Stimulated activated CD4-positive, alpha-beta T cell treated with anti-CD3 and anti-CD28 coated beads, Interleukin-12 subunit alpha, Interleukin-12 subunit beta, amount 100 ng/mL, for 48 hours (primary cell): ENCODE results near the gene MAGI2.
"Not testable (repeated sequence)": the region's sequence is repeated elsewhere in the genome, so short reads cannot be mapped to it uniquely, and the experiment has no call there.

ENCODE experiments used
- DNase-seq, 3 donors: peaks; one replicate each; pipeline ENCODE4 v3.0.0-alpha.2; 2020; ENCODE audit warnings: low read depth in 2 of 3, low spot score in 1 of 3

The MAGI2 gene

DNA sequence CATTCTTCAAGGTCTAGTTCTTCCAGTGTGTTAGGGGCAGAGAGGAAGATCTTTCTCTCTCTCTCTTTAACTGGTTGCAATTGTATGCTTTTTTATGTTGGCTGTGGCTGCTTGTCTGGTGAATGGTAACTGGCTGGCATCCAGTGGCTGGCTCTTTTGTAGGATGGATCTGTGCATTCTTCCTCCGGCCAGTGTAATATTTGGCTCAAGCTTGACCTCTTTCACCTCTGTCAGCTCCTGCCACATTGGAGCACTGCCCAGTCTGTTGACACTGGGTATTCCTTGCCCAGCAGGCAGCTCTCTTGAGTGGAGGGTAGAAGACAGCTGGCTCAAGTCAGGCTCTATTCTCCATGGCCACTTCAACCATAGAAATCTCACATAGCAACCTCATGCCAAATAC, 1126.6 kb downstream of the MAGI2 start:
- no peak for DNase-seq

DNA sequence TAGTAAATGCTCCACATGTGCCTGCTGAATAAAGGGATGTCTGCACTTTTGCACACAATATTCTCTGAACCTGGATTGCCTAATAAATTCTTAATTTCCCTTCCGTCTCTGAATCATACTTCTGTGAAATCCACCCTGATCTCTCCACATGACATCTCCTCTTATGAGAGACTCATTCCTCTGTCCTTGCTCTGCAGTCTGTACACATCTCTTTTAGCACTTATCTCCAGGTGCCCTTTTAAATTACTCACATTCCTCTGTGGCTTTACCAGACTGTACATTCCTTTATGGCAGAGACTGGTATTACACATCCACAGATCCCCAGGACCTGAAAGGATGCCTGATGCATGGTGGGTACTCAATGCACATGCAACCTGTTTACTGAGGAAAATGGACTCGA, 1127.3 kb downstream of the MAGI2 start:
- DNase-seq, result no peak

DNA sequence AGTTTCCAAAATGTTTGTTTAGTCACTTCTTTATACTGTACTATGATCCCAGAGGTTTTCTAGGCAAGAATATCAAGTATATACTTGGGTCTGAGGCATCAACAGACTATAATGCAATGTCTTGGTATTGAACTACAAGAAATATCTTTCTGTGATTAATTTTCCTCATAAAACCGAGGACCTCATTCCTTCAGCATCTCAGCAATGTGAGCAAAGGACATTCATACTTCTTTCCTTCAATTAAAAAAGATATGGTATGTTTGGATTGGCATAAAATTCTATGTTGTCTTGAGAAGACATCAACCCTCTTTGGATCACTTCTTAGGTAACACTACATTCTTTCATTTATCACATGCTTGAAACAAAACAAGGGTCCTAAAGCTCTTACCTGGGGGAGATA, 1130.3 kb downstream of the MAGI2 start:
- DNase-seq, result no peak

DNA sequence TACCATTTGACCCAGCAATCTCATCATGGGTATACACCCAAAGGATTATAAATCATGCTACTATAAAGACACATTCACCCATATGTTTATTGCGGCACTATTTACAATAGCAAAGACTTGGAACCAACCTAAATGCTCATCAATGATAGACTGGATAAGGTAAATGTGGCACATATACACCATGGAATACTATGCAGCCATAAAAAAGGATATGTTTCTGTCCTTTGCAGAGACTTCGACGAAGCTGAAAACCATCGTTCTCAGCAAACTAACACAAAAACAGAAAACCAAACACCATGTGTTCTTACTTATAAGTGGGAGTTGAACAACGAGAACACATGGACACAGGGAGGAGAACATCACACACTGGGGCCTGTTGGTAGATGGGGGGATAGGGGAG, 1131.2 kb downstream of the MAGI2 start:
- DNase-seq, result not testable (repeated sequence)

DNA sequence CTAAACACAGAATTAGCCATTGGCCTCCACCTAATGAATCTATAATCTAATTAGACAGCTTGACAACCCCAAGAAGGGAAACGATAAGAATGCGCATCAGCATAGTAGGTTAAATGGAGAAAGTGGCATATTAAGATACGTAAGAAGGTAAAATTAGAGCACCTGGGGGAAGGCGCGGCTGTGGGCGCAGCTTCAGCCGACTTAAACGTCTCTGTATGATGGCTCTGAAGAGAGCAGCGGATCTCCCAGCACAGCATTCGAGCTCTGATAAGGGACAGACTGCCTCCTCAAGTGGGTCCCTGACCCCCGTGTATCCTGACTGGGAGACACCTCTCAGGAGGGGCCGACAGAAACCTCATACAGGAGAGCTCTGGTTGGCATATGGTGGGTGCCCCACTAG, 1136.1 kb downstream of the MAGI2 start:
- DNase-seq, result no peak

DNA sequence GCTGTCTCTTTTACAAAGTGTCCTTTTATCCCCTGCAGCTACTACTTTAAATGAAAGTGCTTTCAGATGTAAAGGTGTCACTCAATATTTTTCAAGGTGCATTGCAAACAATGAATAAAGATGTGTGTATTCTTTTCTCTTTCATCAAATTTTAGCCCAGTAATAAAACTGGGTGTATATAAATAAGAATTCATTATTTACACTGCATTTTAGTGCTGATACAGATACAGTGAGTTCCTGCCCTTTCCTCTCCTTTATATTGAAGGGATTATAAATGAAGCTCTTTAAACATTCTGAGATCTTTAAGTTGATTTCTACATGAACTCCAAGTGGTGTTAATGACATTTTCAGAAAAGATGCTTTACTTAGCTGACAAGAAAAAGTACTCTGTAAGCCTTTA, 1137.4 kb downstream of the MAGI2 start:
- DNase-seq, result no peak

DNA sequence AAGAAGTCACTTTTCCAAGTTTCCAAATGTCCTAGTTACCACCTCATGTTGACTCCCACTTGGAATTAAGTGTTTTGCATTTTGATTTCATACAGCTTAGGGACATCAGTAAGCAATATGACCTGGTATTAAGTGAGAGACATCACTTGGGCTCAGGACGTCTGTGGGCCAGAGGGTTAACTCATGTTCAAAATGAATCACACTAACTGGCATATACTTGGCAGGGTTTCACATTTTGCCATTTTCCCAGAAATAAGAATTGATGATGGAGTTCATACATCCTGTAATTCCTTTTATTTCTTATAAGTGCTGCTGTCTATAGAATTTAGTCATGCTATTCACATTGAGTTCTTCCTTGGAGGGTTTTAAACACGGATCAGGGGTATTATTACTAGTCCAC, 1138.3 kb downstream of the MAGI2 start:
- no peak for DNase-seq

DNA sequence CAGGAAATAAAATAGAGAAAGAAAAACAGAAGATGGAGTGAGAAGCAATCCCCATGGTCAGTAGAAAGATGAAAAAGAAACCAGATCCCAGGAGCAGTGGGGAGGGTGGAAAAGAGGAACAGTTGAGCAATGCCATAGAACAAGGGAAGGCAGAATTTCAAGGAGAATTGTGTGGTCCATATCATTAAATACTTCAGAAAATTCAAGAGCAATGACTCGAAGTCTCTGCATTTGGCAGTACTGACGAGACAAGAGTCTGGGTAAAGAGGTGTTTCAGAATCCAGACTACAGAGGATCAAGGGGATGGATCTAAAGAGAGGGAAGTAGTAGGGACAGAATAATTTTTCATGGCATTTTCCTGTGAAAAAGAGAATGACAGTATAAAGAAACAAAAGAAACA, 1142.3 kb downstream of the MAGI2 start:
- DNase-seq, result no peak

DNA sequence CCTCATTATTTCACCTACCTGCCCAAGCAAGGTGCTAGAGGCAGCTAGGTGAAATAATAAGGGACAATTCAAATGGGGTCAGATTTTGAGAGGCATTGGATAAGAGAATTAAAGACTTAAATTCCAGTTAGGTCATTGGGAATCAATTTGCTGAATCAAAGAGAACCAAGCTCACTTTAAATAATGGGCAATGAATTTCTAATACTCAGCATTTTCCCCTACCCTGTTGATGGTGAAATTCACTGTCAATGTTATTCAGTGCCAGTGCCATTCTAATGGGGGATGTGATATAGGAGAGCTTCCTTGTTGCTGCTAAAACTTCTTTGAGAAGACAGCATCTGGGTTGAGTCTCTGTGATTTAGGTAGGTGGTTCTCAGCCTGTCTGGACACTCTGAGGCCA, 1145.6 kb downstream of the MAGI2 start:
- DNase-seq, result no peak

DNA sequence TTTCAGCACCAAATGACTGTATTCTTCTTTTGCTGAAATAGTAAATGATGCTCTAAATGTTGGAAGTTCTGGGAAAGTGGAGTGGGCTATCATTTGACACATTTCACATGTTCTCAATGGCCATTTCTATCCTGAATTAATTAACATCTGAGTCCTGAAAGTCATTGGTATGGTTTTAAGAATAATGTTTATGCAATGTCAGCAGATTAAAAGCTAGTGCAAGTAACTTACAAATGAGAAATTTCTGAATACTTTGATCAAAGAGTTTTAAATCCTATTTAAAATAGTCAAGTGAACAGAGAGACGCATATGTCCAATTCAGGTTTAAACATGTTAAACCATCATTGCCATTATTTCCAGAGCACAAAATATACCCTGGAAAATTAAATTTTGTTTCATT, 1146.8 kb downstream of the MAGI2 start:
- no peak for DNase-seq

DNA sequence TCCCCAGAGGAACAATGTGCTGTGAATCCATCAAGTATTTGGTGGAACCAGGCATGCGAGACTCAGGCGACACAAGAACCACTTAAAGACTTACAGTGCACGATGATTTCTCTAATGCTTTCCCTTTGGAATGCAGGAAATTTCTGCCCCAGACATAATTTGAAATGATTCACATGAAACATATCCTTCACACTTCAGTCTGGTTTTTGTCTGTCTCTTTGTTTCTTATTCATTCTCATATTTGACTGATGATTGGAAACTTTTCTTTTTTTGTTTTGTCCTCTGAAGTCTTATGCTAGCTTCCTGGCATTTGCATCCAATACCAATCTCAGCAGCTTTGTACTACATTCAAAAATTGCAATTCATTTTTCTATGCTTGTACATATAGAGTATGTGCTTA, 1152.1 kb downstream of the MAGI2 start:
- DNase-seq, result no peak

DNA sequence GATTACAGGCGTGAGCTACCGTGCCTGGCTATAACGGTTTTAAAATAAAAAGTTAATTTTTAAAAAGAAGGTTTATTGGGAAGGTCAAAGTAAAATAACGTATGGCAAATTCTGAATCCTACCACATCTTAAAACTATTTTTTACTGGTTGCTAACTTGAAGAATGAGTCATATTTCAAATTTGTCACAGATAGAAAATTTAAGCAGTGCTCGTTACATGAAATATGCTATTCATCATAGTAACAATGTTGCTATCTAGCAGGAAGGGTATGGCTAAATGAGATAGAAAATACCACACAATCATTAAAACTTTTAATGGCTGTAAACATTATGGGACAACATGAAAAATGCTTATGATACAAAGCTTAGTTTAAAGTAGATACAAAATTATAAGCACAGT, 1154.4 kb downstream of the MAGI2 start:
- no peak for DNase-seq

DNA sequence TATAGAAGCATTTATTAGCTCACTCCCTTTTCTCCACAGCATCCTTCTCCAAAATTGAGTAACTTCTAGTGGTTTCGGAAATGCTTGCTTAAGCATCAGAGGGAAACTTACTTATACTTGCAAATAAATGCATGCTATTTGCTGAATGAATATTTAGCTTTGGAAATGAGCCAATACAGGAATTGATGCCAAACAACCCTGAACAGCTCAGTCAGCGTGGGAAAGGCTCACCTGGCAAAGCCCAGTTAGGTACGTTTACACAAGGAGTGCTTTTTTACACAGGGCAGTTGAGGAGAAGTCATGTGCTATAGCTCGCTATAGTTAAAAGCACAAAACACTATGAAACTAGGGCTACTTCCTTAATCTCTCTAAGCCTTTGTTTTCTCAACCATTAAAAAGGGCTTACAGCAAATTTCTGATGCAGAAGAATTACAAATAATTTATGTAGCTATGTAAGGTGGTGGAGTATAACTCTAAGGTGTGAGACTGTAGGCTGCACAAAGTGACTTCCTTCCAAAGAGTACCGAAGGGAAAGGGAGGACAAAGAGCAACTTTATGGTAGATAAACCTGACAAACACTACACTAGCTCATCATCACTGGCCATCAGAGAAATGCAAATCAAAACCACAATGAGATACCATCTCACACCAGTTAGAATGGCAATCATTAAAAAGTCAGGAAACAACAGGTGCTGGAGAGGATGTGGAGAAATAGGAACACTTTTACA, 1156.7 kb downstream of the MAGI2 start:
- no peak for DNase-seq

DNA sequence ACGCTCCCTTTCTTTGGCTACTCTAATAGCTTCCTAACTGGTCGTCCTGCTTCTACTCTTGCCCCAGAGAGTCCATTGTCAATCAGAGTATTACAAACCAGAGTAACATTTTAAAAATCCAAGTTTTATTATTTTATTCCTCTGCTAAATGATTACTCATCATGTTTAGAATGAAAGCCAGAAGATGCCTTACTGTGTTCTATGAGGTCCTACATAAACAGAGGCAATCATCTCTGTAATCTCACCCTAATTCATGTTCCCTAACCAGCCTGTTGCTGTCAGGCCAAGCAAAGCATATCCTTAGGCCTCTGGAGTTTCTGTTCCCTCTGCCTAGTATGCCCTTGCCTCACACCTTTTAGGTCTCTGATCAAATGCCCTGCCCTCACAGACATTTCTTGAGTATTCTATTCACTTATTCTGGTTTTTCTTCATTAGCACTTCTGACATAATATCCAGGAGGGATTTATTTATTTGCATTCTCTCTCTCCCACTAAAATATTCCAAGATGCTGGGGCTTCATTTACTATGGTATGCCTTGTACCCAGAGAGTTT, 1157.3 kb downstream of the MAGI2 start:
- DNase-seq, result no peak

DNA sequence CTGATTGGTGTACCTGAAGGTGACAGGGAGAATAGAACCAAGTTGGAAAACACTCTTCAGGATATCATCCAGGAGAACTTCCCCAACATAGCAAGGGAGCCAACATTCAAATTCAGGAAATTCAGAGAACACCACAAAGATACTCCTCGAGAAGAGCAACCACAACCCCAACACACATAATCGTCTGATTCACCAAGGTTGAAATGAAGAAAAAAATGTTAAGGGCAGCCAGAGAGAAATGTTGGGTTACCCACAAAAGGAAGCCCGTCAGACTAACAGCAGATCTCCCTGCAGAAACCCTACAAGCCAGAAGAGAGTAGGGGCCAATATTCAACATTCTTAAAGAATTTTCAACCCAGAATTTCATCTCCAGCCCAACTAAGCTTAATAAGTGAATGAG, 1164.0 kb downstream of the MAGI2 start:
- not testable (repeated sequence) for DNase-seq

DNA sequence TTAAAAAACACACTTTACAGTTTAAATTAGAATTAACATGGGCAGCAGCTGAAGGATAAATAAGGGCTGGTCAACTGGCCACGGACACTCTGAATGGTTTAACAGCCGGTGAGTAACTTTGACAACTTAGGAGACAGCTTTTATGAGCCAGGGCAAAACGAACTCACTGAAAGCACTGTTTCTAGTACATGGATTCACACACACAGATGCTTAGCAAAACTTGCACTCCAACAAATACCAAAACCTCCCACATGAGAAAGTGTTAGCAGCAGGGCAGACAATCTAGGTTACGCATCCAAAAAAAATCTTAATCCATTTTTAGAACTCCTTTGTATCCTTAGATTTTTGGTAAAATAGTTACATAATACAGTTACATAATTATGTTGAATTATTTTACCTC, 1168.5 kb downstream of the MAGI2 start:
- DNase-seq, result no peak

DNA sequence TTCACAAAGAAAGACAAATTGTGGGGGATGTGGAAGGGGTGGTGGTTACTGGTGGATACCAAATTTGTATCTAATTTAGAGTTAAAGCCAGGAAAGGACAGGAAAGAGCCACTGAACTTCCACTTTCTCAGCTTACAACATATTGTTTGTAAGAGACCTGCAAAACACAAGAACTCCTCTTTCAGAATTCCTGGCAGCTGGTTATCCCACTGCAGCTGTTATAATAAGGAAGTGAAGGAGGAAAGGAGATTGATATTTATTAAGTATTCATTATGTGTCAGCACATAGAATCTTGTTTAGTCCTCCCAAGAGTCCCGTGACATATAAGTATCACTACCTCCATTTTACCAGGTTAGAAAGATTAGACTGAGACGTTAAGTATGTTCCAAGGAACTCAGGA, 1173.2 kb downstream of the MAGI2 start:
- no peak for DNase-seq

DNA sequence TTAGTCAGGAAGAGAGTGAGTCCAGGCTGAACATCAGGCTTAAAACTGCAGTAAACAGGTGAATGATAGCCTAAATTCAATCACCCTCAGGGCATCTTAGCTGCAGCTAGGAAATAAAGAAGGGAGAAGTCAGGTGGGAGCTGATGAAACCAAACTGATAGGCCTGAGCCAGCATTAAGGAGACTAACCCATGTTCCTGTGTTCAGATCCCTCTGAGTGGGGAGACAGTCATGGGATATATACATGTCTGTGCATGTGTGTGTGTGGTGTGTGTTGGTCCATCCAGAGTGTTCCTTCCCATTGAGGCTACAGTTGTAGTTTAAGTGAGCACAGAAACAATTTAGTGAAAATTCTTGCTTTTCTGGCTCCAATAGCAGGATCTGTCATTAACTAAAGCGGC, 1174.0 kb downstream of the MAGI2 start:
- DNase-seq, result no peak

DNA sequence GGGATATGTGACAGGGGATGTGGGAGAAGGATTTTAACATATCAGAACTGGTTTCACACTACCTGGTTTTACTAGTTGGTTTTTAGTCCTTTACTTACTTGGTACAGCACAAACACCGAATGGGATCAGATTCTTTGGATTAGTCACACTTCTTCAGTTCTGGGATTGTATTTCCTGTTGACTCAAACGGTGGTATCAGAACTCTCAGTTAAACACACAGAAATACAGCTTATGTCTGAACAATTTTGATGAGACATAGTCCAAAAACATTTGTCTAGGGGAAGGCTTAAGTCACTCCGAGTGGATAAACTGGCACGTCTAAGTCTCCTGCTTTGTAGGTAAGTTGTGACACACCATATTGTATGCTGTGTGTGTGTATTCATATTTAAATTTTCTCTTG, 1174.4 kb downstream of the MAGI2 start:
- no peak for DNase-seq

DNA sequence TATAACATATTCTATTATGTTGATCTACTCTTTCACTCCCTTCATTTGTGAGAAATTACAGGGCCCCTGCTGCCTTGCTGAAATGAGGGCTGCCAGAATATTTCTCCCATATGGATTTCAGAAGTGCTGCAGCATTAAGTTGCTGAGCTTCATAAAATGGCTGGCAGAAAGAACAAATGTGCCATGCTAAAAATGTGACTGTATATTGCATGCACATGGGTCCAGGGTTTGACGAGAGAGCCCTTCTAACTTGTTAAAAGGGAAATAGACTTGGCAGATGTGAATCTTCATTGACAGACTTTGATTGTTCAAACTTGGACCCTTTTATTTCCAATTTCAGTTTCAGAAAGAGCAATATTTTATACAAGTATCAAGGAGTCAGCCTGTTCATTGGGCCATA, 1186.3 kb downstream of the MAGI2 start:
- no peak for DNase-seq

DNA sequence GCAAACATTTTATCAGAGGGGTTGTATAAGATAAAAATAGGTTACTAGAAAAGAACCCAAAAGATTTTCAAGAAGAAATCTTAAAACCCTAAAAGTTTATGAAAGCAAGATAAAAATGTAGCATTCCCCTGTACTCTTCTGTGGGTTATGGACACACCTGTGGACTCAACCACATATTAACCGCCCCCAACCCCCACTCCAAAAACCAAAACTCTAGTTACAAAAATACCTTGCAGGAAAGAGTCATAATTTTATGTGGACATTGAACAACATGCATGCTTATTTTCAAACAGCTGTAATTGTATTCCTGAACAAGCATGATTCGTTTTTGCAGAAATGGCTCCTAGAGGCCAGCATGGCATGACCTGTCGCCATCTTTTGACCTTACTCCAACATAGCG, 1188.0 kb downstream of the MAGI2 start:
- DNase-seq, result no peak

DNA sequence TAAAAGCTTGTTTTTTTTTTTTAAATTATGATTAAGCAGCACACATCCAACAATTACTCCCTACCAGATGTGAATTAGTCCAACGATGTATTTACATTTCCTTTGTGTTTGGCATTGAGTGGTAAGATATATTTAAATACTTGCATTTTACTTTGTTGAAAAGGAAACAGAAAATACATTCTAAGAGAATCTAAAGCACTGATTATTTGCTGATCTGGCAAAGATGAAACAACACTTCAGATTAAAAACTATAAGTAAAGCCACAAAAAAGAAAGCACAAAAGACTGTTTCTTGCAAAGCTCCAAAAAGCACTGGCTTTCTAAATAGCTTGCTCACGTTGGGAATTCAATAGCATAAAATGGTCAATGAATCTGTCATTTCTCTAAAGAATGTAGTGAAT, 1188.4 kb downstream of the MAGI2 start:
- DNase-seq, result no peak

DNA sequence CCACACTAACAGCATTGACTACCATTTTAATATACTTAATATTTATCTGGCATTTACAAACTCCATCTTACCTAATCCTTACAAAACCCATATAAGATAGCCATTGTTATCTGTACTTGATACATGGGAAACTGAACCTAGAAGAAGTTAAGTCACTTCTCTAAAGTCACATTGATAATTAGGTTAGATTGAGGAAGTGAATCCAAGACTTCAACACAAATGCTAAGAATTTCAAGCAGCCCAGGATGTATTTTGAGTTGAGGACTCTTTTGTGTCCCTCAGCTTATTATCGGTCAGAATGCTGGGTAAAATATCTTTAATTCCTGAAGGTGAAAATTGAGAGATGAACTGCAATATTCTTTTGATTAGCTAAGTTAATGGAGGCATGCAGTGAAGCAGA, 1189.4 kb downstream of the MAGI2 start:
- no peak for DNase-seq
